GM19455 (cell line): ENCODE measurements around the gene SNAPC2.

Experiments used
- ATAC-seq: cut with Tn5 transposase; IDR thresholded peaks from one replicate; pipeline ENCODE4 v1.9.1; 2021; ENCODE audit not compliant: unreplicated experiment

Gene SNAPC2

DNA sequence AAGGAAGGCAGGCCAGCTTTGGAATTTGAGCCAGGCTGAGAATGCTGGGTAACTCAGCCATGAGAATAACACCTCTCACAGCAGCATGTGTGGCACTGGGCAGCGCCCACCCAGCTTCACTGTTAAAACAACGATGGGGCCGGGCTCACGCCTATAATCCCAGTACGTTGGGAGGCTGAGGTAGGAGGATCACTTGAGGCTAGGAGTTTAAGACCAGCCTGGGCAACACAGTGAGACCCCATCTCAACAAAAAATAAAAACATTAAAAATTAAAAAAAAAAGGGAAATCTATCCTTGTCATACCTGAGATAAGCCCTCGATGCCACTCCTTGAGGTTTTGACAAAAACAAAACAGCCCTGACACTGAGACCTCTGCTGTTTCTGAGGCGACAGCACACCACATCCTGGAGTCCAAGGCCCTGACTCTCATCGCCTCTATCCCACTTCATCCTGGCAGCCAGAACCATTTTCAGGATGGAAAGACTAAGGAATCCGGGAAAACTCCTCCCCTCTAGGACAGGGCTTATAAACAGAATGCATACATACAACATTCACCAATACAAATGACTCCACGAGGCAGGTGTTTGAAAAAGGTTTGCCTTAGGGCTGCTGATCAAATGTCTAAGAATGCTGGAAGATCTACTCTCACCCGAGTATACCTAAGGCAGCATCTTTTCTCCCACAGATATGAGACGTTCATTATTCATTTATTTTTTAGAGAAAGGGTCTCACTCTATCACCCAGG is 46.0 kb downstream of the SNAPC2 start:
- ATAC-seq, result no peak

DNA sequence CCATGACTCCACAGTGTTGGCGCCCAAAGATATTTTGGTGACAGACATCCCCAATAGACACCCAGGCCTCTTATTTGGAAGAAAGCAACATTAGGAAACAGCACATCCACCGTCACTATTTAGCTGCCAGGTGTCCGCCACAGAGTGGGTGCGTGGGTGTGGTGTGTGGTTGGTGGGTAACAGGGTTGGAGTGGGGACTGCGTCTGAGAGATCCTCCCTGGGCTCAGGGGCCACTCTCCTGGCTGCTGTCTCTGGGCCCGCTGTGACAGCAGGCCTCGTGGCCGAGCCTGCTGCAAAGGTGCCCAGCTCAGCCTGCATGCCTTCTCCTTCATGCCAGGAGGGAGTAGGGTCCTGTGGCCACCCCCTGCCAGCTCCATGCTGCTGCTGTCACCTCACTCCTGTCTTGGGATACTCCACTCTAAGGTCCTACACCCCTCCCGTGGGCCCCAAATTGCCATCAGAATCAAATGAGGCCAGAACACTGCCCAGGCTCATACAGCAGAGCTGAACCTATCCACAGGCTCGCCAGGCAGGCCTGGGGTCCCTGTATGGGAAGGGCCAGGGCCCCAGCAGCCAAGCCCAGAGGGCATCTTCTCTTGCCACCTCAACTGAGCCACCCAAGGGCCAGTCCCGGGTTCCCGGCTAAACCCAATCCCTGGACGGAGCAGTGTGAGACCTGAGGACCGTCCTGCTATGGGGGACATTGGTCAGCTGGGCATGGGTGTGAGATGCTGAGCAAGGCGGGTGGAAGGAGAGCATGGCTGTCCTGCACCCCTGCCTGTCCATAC is 48.1 kb downstream of the SNAPC2 start:
- ATAC-seq, result no peak

DNA sequence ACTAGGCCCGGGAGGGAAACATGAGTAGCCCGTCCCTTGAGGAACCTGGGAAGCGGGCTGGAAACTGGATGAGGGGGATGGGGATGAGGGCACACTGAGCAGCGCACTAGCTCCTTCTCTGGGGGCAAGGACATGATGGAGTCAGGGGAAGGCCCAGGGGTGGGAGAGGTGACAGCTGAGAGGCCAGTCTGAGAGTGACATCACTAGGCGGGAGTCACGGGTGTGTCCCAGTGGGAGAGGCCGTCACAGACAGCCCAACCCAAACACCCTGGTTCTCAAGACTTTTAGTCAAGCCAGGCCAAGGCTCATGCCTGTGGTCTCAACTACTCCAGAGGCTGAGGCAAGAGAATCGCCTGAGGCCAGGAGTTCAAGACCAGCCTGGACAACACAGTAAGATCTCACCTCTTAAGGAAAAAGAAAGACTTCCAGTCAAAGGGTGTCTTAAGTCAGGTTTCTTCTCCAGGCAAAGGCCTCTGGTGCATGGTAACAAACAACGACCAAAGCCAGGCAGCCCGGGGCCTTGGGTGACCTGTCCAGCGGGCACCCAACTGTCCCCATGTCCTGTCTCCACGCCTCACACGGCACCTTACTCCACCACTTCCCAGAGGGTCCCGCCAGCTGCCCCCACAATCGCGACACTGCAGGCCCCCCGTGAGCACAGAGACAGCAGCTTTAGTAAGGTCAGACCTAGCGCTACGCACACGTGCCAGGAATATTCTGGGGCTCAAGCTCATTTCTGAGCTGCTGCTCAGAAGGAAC is 48.8 kb downstream of the SNAPC2 start:
- no peak for ATAC-seq

DNA sequence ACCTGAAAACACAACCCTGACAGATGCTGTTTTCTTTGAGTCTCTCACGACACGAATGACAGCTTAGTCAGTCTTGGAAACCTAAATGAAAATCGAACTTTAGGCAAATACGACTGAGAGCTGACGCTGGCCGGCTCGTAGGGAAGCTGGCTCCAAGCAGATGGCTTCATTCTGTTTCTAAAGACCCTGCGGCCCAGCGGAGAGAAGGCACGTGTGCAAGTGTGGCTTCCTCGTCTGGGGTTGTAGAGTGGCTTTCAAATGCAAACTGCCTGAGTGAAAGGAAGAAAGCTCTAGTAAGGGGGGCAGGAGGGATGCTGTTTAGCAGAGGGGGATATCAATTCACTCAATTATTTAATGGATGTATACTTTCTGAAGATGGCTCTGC is 49.4 kb downstream of the SNAPC2 start:
- no peak for ATAC-seq

DNA sequence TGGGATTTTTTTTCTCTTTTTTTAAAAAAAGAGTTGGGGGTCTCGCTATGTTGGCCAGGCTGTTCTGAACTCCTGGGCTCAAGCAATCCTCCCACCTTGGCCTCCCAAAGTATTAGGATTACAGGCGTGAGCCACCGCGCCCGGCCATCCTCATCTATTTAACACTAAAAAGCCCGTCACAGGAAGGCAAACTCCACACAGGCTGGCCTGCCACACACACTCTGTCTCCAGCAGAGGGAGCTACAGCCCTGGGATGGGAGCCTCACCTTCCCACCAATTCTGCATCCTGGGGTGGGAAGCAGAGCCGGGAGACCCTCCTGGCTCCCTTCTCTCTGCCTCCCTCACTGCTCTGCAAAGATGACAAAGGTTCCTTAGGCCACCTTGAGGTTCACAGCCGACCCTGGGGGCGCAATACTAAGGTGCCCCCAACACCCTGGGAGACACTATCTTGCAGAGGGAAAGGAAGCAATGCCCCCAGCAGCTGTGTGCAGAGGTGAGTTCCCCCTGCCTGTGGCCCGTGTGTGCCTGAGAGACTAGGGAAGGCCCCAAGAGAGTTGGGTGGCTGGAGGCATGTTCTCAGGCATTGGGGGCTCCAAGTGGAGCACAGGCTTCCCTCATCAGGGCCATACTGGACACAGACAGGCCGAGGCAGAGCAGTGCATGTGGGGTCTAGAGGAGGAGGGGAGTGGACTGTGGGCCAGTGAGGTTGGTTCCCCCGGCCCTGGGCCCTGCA is 50.7 kb downstream of the SNAPC2 start:
- ATAC-seq, result no peak

DNA sequence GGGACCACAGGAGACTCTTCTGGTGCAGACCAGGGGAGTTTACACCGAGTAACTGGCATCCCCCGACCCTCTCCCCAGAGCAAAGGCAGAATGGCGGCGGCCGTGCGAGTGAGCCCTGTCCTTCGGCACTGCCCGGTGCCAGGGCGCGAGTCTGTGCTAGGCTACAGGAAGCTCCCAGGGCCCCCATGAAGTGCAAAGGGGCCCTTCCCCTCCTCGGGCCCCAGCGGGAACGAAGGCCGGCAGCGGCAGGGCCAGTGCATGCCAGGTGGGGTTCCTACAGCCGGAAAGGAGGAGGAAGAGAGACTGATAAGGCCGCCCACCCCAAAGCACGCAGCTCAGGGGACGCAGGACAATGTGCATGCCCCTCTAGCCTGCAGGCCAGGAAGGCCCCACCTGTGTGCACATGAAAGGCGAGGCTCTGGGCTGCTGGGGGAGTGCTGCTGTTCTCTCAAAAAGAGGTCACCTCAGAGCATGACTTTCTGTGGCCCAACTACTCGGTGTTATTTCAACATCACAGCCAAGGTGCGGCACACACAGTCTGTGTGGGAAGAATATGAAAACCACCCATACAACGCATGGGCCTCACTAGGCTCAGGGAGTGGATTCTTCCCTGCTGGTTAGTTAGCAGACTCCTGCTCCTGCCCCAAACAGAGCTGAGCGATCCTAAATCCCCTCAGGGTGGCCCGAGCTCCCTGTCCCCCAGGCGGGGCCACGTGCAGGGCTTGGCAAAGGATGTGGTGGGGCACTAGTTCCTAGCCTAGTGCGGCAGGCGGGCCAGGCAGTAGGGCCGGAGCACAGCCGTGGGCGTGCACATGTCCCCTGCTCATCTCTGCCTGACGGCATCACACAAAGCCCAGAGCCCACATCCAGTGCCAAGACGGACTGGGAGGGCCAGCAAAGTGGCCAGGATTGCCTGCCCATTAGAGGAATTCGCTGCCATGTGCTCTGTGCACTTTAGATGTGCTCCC is 51.7 kb downstream of the SNAPC2 start:
- ATAC-seq, result no peak
